Psoas muscle (tissue), 8 donors: Measurements from ENCODE around the gene RAB40C. TPM values are rescaled to one million over a fixed set of nuclear protein-coding genes. Genes with fewer than 3 reads are reported as not detected.

Experiments
- ATAC-seq, 4 donors: fragments of 200-7000 bp; cut with Tn5 transposase; one replicate each; pipeline ENCODE4 v1.9.1; 2020; ENCODE audit warnings: moderate library complexity in 3 of 4, mild to moderate bottlenecking in 2 of 4
- DNase-seq, 2 donors: peaks; one replicate each; pipeline ENCODE4 v3.0.0-alpha.2; 2020
- H3K27ac ChIP-seq: fragments of 200-600 bp; one replicate; pipeline ENCODE4 v1.8.0; 2022
- H3K27me3 ChIP-seq, 3 donors: fragments of 200-600 bp in 1 of 3; one replicate each; pipeline versions ENCODE4 v1.6.1 to v1.8.0; 2013 to 2022; ENCODE audit warnings: low read length in 2 of 3, mild to moderate bottlenecking in 2 of 3, moderate library complexity in 1 of 3; ENCODE audit not compliant: insufficient read depth in 3 of 3
- H3K36me3 ChIP-seq, 2 donors: fragments of 200-600 bp in 1 of 2; one replicate each; pipeline versions ENCODE4 v1.6.1 to v1.8.0; 2013 to 2022; ENCODE audit warnings: low read depth in 1 of 2, mild to moderate bottlenecking in 1 of 2, moderate library complexity in 1 of 2; ENCODE audit not compliant: insufficient read depth in 1 of 2
- H3K4me1 ChIP-seq: fragments of 200-600 bp; one replicate; pipeline ENCODE4 v1.8.0; 2022
- H3K4me3 ChIP-seq: fragments of 200-600 bp; one replicate; pipeline ENCODE4 v1.8.0; 2022; ENCODE audit warnings: mild to moderate bottlenecking
- H3K9me3 ChIP-seq: fragments of 200-600 bp; one replicate; pipeline ENCODE4 v1.8.0; 2022
- whole genome bisulfite sequencing, 3 donors: extraction: QIAGEN DNeasy Blood & Tissue Kit; methylation state at CpG; one replicate each; pipeline versions ENCODE4 v1.1.6 to v1.1.7; 2013; 5-methylcytosine and 5-hydroxymethylcytosine counted together
- intact Hi-C, 2 donors: fragments of 100-400 bp; cut with DNase I; formaldehyde crosslinking; loops; one replicate each; pipeline versions ENCODE4 v1.11.0 to v1.14.2; 2022
- polyA plus RNA-seq, 3 donors: library from polyadenylated mRNA; stranded (reverse); fragments of 200-250 nt; gene quantifications; one replicate each; pipeline ENCODE4 v1.2.3, GENCODE V29; 2013
- total RNA-seq, 4 donors: library from RNA; stranded (reverse); fragmentation: NEBNext Ultra II Directional in 2 of 4; extraction: Animal tissue kit (Norgen Biotek cat#: 25700) in 2 of 4; gene quantifications; one replicate each; pipeline versions ENCODE4 v1.2.1 to v1.2.4, GENCODE V29; 2021 to 2023
- TF ChIP-seq, protein P1 (sequence below): fragments of 200-600 bp; IDR thresholded peaks from one replicate; pipeline ENCODE4 v1.8.0; 2022; ENCODE audit warnings: antibody characterized with exemption
- donor health status: healthy with polysubstance abuse.
- donor health status: DM: no; HTN: no; CAD: no; lungs with moderate emphysema.
- donor health status: Bipolar disorder and iron deficiency.
- donor health status: healthy.
- donor health status: DM: yes; HTN: yes; CAD: no.
- donor health status: DM: no; HTN: no; CAD: no.
- donor health status: DM: no; HTN: no; CAD: no.
- donor health status: DM: yes; HTN: yes; CAD: no.

Gene RAB40C
- total and polyA plus RNA-seq, 7 donors, result 12.3 to 20.2 (median 15.7) TPM

DNA sequence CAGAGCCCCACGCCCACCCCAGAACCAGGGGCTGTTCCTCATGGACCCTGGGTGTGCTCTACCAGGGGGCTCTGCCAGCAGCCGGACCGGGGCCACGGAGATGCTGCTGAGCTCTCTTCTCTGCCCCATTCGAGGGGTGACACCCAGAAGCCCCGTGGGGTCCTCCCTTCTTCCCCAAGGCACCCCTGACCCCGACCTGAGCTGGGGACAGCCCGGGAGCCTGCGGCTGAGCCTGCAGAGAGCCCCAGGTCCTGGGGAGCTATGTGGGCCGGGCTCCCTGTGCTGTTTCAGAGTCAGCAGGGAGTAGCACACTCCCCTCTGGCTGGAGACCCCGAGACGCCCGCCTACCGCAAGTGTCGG, 30.9 kb upstream of the RAB40C start:
- intact Hi-C loops, result no loop called here
- Histone ChIP-seq H3K27me3 (peaks cover 0 to 40% (median 15%) of the 10 kb centered on the region in 3 donors), H3K4me1 (no peaks in the 10 kb centered on the region), H3K4me3 (no peak overlapping the region), H3K36me3 (peaks cover 0 to 1% of the 10 kb centered on the region in 2 donors), H3K27ac (no peak overlapping the region), H3K9me3 (no peaks in the 10 kb centered on the region)
- DNase-seq (no peak), ATAC-seq (no peak)
- WGBS, 3 donors, result 64 to 71% (median 65%) methylated on average over 15 of the region's 15 CpGs
- TF ChIP-seq, protein P1, sequence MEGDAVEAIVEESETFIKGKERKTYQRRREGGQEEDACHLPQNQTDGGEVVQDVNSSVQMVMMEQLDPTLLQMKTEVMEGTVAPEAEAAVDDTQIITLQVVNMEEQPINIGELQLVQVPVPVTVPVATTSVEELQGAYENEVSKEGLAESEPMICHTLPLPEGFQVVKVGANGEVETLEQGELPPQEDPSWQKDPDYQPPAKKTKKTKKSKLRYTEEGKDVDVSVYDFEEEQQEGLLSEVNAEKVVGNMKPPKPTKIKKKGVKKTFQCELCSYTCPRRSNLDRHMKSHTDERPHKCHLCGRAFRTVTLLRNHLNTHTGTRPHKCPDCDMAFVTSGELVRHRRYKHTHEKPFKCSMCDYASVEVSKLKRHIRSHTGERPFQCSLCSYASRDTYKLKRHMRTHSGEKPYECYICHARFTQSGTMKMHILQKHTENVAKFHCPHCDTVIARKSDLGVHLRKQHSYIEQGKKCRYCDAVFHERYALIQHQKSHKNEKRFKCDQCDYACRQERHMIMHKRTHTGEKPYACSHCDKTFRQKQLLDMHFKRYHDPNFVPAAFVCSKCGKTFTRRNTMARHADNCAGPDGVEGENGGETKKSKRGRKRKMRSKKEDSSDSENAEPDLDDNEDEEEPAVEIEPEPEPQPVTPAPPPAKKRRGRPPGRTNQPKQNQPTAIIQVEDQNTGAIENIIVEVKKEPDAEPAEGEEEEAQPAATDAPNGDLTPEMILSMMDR, result no peak

GRCh38 chr16:559411-560203, 30.3 kb upstream of the RAB40C start:
- no peak overlapping the region for H3K4me3 ChIP-seq
- H3K4me1 ChIP-seq, result no peaks in the 10 kb centered on the region
- peaks cover 0 to 40% (median 15%) of the 10 kb centered on the region in 3 donors for H3K27me3 ChIP-seq
- no peaks in the 10 kb centered on the region for H3K9me3 ChIP-seq
- H3K27ac ChIP-seq, result no peak overlapping the region
- intact Hi-C loops, result no loop called here
- H3K36me3 ChIP-seq, result no peaks in the 10 kb centered on the region
- TF ChIP-seq, protein P1, result no peak
- ATAC-seq (no peak), DNase-seq (no peak)
- WGBS, 3 donors, result 9 to 13% (median 12%) methylated on average over 38 to 62 of the region's 62 CpGs

GRCh38 chr16:560204-560700, 29.6 kb upstream of the RAB40C start, which contains the start of gene PRR35:
TSS of gene PRR35 (plus strand) at chr16:560394. CDS start at chr16:563295, 2,901 bp downstream.
- 0 to 5% (median 1%) methylated on average over 4 to 83 of the region's 84 CpGs for WGBS, 3 donors
- Histone ChIP-seq H3K4me3 (no peak within 1 kb of the TSS), H3K4me1 (no peaks in the 10 kb centered on the region), H3K27ac (no peak within 1 kb of the TSS), H3K36me3 (no peaks in the 10 kb centered on the region), H3K9me3 (no peaks in the 10 kb centered on the region), H3K27me3 (peaks cover 0 to 40% (median 15%) of the 10 kb centered on the region in 3 donors)
- TF ChIP-seq, protein P1, result no peak
- DNase-seq (no peak), ATAC-seq (no peak)
- intact Hi-C loops, result no loop called here

GRCh38 chr16:560701-561412, 29.0 kb upstream of the RAB40C start:
- no peaks in the 10 kb centered on the region for H3K36me3 ChIP-seq
- no peak overlapping the region for H3K4me3 ChIP-seq
- intact Hi-C loops, result no loop called here
- ATAC-seq (no peak), DNase-seq (no peak)
- no peaks in the 10 kb centered on the region for H3K9me3 ChIP-seq
- TF ChIP-seq, protein P1, result no peak
- H3K4me1 ChIP-seq, result no peaks in the 10 kb centered on the region
- peaks cover 0 to 40% (median 15%) of the 10 kb centered on the region in 3 donors for H3K27me3 ChIP-seq
- 12 to 20% (median 13%) methylated on average over 18 to 51 of the region's 54 CpGs for WGBS, 3 donors
- H3K27ac ChIP-seq, result no peak overlapping the region
